Fibroblast of peridontal ligament (primary cell): ENCODE results near the gene OARD1.
"Not testable (repeated sequence)": the region's sequence is repeated elsewhere in the genome, so short reads cannot be mapped to it uniquely, and the experiment has no call there.

Experiments used
- DNase-seq: peaks from one replicate; pipeline ENCODE4 v3.0.0-alpha.2; 2010; ENCODE audit errors: extremely low read depth

Gene OARD1

GRCh38 chr6:41025966-41026530 is 46.1 kb downstream of the OARD1 start:
- no peak for DNase-seq

- DNase-seq, result no peak
These were observed 49.0 kb downstream of the OARD1 start for GRCh38 chr6:41023114-41023513.

- peak; percentile 18 for DNase-seq
These were observed 49.9 kb downstream of the OARD1 start for GRCh38 chr6:41022294-41022693.

GRCh38 chr6:41021832-41022231 is 50.3 kb downstream of the OARD1 start:
- DNase-seq, result peak; percentile 30

GRCh38 chr6:41017663-41018062 is 54.5 kb downstream of the OARD1 start:
- DNase-seq, result no peak

- not testable (repeated sequence) for DNase-seq
These were observed 56.3 kb downstream of the OARD1 start for GRCh38 chr6:41015860-41016259.

- DNase-seq, result no peak
These were observed 57.4 kb downstream of the OARD1 start for GRCh38 chr6:41014780-41015179.
